Endodermal cell (in vitro differentiated cells): ENCODE results near the gene IL21. TPM values are rescaled to one million over a fixed set of nuclear protein-coding genes. Genes with fewer than 3 reads are reported as not detected.

Source experiments
- DNase-seq: peaks from one replicate; pipeline ENCODE4 v3.0.0-alpha.2; 2017
- H3K27ac ChIP-seq: 2 replicates; pipeline ENCODE4 v1.5.1; 2013; ENCODE audit warnings: mild to moderate bottlenecking, low read depth, low read length, moderate library complexity
- H3K27me3 ChIP-seq: 2 replicates; pipeline ENCODE4 v1.6.1; 2013; ENCODE audit warnings: mild to moderate bottlenecking, low read length, moderate library complexity; ENCODE audit not compliant: insufficient read depth, control insufficient read depth, poor library complexity, severe bottlenecking
- H3K36me3 ChIP-seq: 2 replicates; pipeline ENCODE4 v1.7.0; 2013; ENCODE audit warnings: mild to moderate bottlenecking, low read length, moderate library complexity; ENCODE audit not compliant: control insufficient read depth, insufficient read depth
- H3K4me1 ChIP-seq: one replicate; pipeline ENCODE4 v1.7.0; 2013; ENCODE audit warnings: low read length; ENCODE audit not compliant: control insufficient read depth, insufficient read depth
- H3K4me3 ChIP-seq: 2 replicates; pipeline ENCODE4 v1.5.1; 2013; ENCODE audit warnings: mild to moderate bottlenecking, low read length, moderate library complexity
- H3K9ac ChIP-seq: 2 replicates; pipeline ENCODE4 v1.6.1; 2013; ENCODE audit warnings: mild to moderate bottlenecking, low read length, moderate library complexity; ENCODE audit not compliant: poor library complexity, severe bottlenecking; ENCODE audit errors: extremely low read depth
- H3K9me3 ChIP-seq: 2 replicates; pipeline ENCODE4 v1.6.1; 2013; ENCODE audit warnings: mild to moderate bottlenecking, low read length, moderate library complexity; ENCODE audit not compliant: control insufficient read depth
- H3K27ac Mint-ChIP-seq: 2 replicates; pipeline ENCODE4 v1.8.0; 2020; ENCODE audit warnings: mixed read lengths
- H3K27me3 Mint-ChIP-seq: 2 replicates; pipeline ENCODE4 v1.8.0; 2021; ENCODE audit warnings: mild to moderate bottlenecking, mixed read lengths; ENCODE audit not compliant: insufficient read depth
- H3K36me3 Mint-ChIP-seq: 2 replicates; pipeline ENCODE4 v1.8.0; 2020; ENCODE audit warnings: low read depth, mixed read lengths
- H3K4me1 Mint-ChIP-seq: 2 replicates; pipeline ENCODE4 v1.8.0; 2020; ENCODE audit warnings: mixed read lengths
- H3K4me3 Mint-ChIP-seq: 2 replicates; pipeline ENCODE4 v1.8.0; 2020; ENCODE audit warnings: mild to moderate bottlenecking, moderate library complexity, mixed read lengths
- H3K9me3 Mint-ChIP-seq: 2 replicates; pipeline ENCODE4 v1.8.0; 2020; ENCODE audit warnings: mild to moderate bottlenecking, mixed read lengths
- WGBS, 2 experiments: methylation state at CpG; one replicate each; pipeline versions ENCODE4 v1.1.5 to v1.1.7; 2013; ENCODE audit warnings: missing lambda C conversion rate in 2 of 2, mixed read lengths in 1 of 2; ENCODE audit not compliant: insufficient coverage in 1 of 2, insufficient read length in 1 of 2; 5-methylcytosine and 5-hydroxymethylcytosine counted together
- total RNA-seq, 2 donors: library from RNA; stranded (reverse); fragmentation: NEBNext Ultra II Directional in 1 of 2; extraction: Animal tissue kit (Norgen Biotek cat#: 25700) in 1 of 2; gene quantifications; 2 replicates in 1 of 2; 3 replicates in 1 of 2; pipeline ENCODE4 v1.2.1, GENCODE V29; 2021
- TF ChIP-seq, protein P1 (sequence below): fragments of 200-600 bp; sonication (generic); conservative IDR thresholded peaks from 2 replicates; pipeline ENCODE4 v1.5.0; 2021; ENCODE audit warnings: antibody characterized with exemption, mild to moderate bottlenecking

The IL21 gene
- total RNA-seq, 2 donors from 2014 or later: not detected

DNA sequence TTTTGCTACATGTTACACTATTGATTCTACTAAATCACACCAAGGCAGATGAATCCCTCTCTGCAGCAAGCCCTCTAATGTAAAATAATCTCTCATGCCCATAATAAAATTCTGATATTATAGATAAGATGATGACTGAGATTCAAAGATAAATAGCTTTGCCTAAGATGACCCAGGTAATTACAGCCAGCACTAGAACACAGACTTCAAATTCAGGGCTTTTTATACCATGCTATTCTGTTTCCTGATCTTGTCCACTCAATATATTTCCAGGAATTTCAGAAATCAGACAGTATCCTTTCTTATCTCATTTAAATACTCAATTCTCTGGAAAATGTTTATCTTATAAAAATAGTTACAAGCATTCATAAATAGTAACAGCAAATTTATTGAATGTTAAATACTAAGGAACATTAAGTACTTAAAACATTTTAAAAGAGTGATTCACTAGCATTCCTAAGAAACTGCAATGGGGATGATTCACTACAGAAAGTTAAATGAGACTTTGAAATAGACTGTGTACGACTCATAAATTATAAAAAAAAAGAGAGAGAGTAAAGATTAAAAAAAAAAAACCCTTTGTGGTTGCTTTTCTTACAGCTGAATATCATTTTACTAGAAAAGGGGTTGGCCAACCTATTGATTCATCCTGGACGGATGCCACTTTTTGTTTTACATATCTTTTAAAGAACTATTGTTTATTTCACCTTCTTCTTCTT lies 45.8 kb upstream of the IL21 start:
- TF ChIP-seq, protein P1, sequence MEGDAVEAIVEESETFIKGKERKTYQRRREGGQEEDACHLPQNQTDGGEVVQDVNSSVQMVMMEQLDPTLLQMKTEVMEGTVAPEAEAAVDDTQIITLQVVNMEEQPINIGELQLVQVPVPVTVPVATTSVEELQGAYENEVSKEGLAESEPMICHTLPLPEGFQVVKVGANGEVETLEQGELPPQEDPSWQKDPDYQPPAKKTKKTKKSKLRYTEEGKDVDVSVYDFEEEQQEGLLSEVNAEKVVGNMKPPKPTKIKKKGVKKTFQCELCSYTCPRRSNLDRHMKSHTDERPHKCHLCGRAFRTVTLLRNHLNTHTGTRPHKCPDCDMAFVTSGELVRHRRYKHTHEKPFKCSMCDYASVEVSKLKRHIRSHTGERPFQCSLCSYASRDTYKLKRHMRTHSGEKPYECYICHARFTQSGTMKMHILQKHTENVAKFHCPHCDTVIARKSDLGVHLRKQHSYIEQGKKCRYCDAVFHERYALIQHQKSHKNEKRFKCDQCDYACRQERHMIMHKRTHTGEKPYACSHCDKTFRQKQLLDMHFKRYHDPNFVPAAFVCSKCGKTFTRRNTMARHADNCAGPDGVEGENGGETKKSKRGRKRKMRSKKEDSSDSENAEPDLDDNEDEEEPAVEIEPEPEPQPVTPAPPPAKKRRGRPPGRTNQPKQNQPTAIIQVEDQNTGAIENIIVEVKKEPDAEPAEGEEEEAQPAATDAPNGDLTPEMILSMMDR: no peak
- WGBS, 2 experiments: 68 to 85% methylated on average over 2 of the region's 2 CpGs
- no peak for DNase-seq
- peaks cover 7% of the 10 kb centered on the region for H3K9me3 Mint-ChIP-seq
- H3K4me3 Mint-ChIP-seq: no peak overlapping the region
- Histone ChIP-seq H3K36me3 (no peaks in the 10 kb centered on the region), H3K4me1 (peaks cover 7% of the 10 kb centered on the region), H3K27ac (no peak overlapping the region), H3K9me3 (no peaks in the 10 kb centered on the region), H3K27me3 (no peaks in the 10 kb centered on the region), H3K9ac (no peak overlapping the region), H3K4me3 (no peak overlapping the region)
- H3K4me1 Mint-ChIP-seq: peaks cover 9% of the 10 kb centered on the region
- H3K27me3 Mint-ChIP-seq: no peaks in the 10 kb centered on the region
- H3K27ac Mint-ChIP-seq: no peak overlapping the region
- no peaks in the 10 kb centered on the region for H3K36me3 Mint-ChIP-seq

DNA sequence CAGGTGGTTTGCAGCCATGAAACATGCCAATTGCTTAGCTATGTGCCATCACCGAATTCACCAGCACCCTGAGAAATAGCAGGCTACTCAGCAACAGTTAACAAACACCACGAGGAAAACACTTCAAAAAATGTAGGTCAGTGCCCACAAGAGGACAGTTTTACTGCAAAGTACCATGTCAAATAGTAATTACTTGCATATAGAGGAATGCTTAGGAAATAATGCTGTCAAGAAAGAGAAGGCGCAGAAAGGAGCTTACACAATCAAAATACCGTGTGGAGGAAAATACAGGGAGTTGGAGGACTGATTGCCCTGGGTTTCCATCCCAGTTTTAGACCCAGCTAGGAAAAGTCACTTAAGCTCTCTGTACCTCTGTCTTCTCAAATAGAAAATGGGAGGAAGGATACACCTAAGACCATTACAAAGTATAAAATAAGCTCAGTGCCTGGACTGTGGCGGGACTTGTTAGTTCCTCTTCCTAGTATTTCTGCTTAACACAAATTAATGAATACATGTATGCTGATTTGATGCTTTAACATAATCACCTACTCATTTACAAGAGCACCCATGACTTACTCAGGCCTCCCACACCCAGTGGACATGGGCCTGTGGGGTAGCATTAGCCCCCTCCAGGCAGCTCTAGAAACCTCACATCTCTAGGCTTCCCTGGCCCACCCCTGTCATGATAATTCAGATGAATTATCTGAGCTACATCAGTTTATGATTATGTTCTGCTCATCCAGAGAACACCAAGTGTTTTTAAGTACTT lies 44.5 kb upstream of the IL21 start:
- Mint-ChIP-seq H3K4me1 (peaks cover 16% of the 10 kb centered on the region), H3K27ac (no peak overlapping the region), H3K9me3 (no peaks in the 10 kb centered on the region), H3K4me3 (no peak overlapping the region), H3K27me3 (no peaks in the 10 kb centered on the region), H3K36me3 (no peaks in the 10 kb centered on the region)
- Histone ChIP-seq H3K36me3 (no peaks in the 10 kb centered on the region), H3K4me3 (no peak overlapping the region), H3K9me3 (no peaks in the 10 kb centered on the region), H3K27ac (no peak overlapping the region), H3K4me1 (peaks cover 7% of the 10 kb centered on the region), H3K9ac (no peak overlapping the region), H3K27me3 (no peaks in the 10 kb centered on the region)
- 92 to 100% methylated on average over 4 to 5 of the region's 5 CpGs for WGBS, 2 experiments
- TF ChIP-seq, protein P1: no peak
- DNase-seq: no peak

DNA sequence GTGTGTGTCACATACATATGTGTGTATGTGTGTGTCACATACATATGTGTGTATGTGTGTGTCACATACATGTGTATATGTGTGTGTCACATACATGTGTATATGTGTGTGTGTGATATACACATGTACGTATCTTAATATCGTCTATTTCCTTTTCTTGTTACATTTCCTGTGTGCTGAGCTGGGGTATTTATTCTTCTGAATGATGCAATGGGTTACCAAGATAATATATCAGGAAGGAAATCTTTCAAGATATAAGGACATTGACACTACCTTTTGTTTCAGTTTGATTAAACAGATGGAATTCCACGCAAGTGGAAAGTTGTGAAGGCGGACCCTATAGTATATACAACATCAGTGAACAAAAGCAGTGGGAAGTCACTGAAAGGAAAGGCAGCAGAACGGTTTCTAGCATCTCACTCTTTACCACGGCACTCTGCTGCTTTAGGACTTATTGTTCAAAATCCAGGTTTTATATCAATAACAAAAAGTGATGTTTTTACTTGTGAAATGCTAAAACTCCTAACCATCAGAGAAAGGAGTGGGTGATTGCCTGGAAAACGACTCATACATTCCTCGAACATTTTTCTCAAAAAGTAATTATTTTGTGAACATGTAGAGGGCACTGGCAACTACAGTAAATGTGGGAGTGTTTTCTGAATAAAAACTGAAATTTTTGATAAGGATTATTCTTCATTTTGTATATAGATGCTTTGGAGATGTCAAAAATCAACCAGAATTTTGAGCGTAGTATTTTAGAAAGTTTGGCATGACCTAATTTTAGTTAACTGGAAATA lies 43.1 kb upstream of the IL21 start:
- H3K9me3 Mint-ChIP-seq: no peaks in the 10 kb centered on the region
- H3K4me1 ChIP-seq: peaks cover 7% of the 10 kb centered on the region
- TF ChIP-seq, protein P1: no peak
- H3K27ac Mint-ChIP-seq: no peak overlapping the region
- no peaks in the 10 kb centered on the region for H3K36me3 Mint-ChIP-seq
- no peaks in the 10 kb centered on the region for H3K27me3 ChIP-seq
- no peak overlapping the region for H3K27ac ChIP-seq
- H3K4me3 ChIP-seq: no peak overlapping the region
- H3K4me1 Mint-ChIP-seq: peaks cover 16% of the 10 kb centered on the region
- H3K36me3 ChIP-seq: no peaks in the 10 kb centered on the region
- WGBS, 2 experiments: 84 to 88% methylated on average over 6 to 9 of the region's 9 CpGs
- H3K9me3 ChIP-seq: no peaks in the 10 kb centered on the region
- no peak for DNase-seq
- H3K9ac ChIP-seq: no peak overlapping the region
- no peaks in the 10 kb centered on the region for H3K27me3 Mint-ChIP-seq
- no peak overlapping the region for H3K4me3 Mint-ChIP-seq
